K562 (cell line): ENCODE results near the gene GPR107. TPM values are rescaled to one million over a fixed set of nuclear protein-coding genes. Genes with fewer than 3 reads are reported as not detected.

Experiments used
- ATAC-seq: fragments of 200-7000 bp; cut with Tn5 transposase; 3 replicates; pipeline ENCODE4 v1.9.1; 2020; ENCODE audit warnings: moderate library complexity
- BruUV-seq: library from RNA; stranded (reverse); fragments of 400-500 nt; replicated peaks from 2 replicates; lab custom pipeline; 2021; lab: Mats Ljungman, UMichigan
- CTCF ChIA-PET: fragments of 300-600 bp; formaldehyde crosslinking; extraction: SDS; loops from one replicate; lab custom pipeline; 2021; ENCODE audit warnings: low intra/inter-chr PET ratio; lab: Yijun Ruan, JAX
- POLR2A ChIA-PET: fragments of 300-600, 350-650 bp; sonication (Branson Sonifier 250); formaldehyde crosslinking; extraction: SDS; loops from one replicate; lab custom pipeline; 2021; ENCODE audit warnings: antibody characterized with exemption, inconsistent platforms; lab: Yijun Ruan, JAX
- DNase-seq, 4 experiments: peaks; one replicate each; pipeline versions ENCODE4 v3.0.0 to v3.0.0-alpha.2; 2011 to 2018; ENCODE audit warnings: low spot score in 3 of 4, mixed read lengths in 3 of 4; ENCODE audit errors: extremely low read depth in 1 of 4
- FAIRE-seq: peaks from 2 replicates; lab custom pipeline; 2011; peaks lifted over from hg19 to GRCh38; lab: Jason Lieb, UNC
- H2AFZ ChIP-seq: 2 replicates; pipeline ENCODE4 v1.6.0; 2011; ENCODE audit warnings: low read depth, low read length, control low read depth, inconsistent platforms
- H3K27ac ChIP-seq: fragments of 200-600 bp; 3 replicates; pipeline ENCODE4 v1.8.0; 2011; ENCODE audit warnings: low read depth, mild to moderate bottlenecking, control low read depth, inconsistent platforms, low read length, moderate library complexity, mixed read lengths; ENCODE audit errors: extremely low read depth
- H3K27me3 ChIP-seq, 2 experiments: fragments of 300-600 bp in 1 of 2; 2 replicates in 1 of 2; 3 replicates in 1 of 2; pipeline versions ENCODE4 v1.6.0 to v1.8.0; 2011; ENCODE audit warnings: inconsistent platforms in 2 of 2, low read length in 2 of 2, mild to moderate bottlenecking in 1 of 2, mixed read lengths in 1 of 2, moderate library complexity in 1 of 2; ENCODE audit not compliant: control insufficient read depth in 2 of 2, insufficient read depth in 2 of 2
- H3K36me3 ChIP-seq: fragments of 300-600 bp; 3 replicates; pipeline ENCODE4 v1.8.0; 2011; ENCODE audit warnings: mild to moderate bottlenecking, low read length, inconsistent platforms; ENCODE audit not compliant: control insufficient read depth, insufficient read depth
- H3K4me1 ChIP-seq, 2 experiments: fragments of 200-600 bp in 1 of 2; replicated peaks in 1 of 2; 2 replicates in 1 of 2; 3 replicates in 1 of 2; pipeline versions ENCODE4 v1.5.1 to v1.8.0; 2011; ENCODE audit warnings: inconsistent platforms in 2 of 2, low read length in 2 of 2, mild to moderate bottlenecking in 1 of 2, mixed read lengths in 1 of 2, moderate library complexity in 1 of 2; ENCODE audit not compliant: control insufficient read depth in 2 of 2, insufficient read depth in 2 of 2
- H3K4me2 ChIP-seq: 2 replicates; pipeline ENCODE4 v1.6.1; 2011; ENCODE audit warnings: low read length, control low read depth, inconsistent platforms, mixed read lengths; ENCODE audit not compliant: insufficient read depth
- H3K4me3 ChIP-seq: fragments of 200-600 bp; sonication (generic), shearing (Covaris generic); 2 replicates; pipeline ENCODE4 v1.5.1; 2016; ENCODE audit warnings: control low read depth, inconsistent platforms
- H3K79me2 ChIP-seq: fragments of 200-600 bp; 3 replicates; pipeline ENCODE4 v1.8.0; 2011; ENCODE audit warnings: low read length, inconsistent platforms; ENCODE audit not compliant: control insufficient read depth, insufficient read depth
- H3K9ac ChIP-seq, 2 experiments: 2 replicates each; pipeline versions ENCODE4 v1.6.0 to v1.6.1; 2011; ENCODE audit warnings: low read depth in 2 of 2, low read length in 2 of 2, control low read depth in 1 of 2, inconsistent platforms in 1 of 2, mild to moderate bottlenecking in 1 of 2, mixed read lengths in 1 of 2; ENCODE audit not compliant: insufficient read depth in 1 of 2
- H3K9me1 ChIP-seq: one replicate; pipeline ENCODE4 v1.6.0; 2011; ENCODE audit warnings: inconsistent platforms, mild to moderate bottlenecking, low read length, moderate library complexity; ENCODE audit not compliant: control insufficient read depth, insufficient read depth
- H3K9me3 ChIP-seq: replicated peaks from 2 replicates; pipeline ENCODE4 v1.5.1; 2011; ENCODE audit warnings: low read depth, low read length, inconsistent platforms; ENCODE audit not compliant: control insufficient read depth, insufficient read depth
- H4K20me1 ChIP-seq: replicated peaks from 2 replicates; pipeline ENCODE4 v1.6.1; 2011; ENCODE audit warnings: low read length, inconsistent platforms, mixed read lengths; ENCODE audit not compliant: control insufficient read depth, insufficient read depth
- CBX2 ChIP-seq: fragments of 200-600 bp; sonication (generic); IDR thresholded peaks from one replicate; pipeline ENCODE4 v1.6.1; 2012; ENCODE audit warnings: mild to moderate bottlenecking, low read length, inconsistent platforms; ENCODE audit not compliant: insufficient read depth, poor library complexity, severe bottlenecking
- CBX8 ChIP-seq: fragments of 200-600 bp; sonication (generic); IDR thresholded peaks from 2 replicates; pipeline ENCODE4 v1.6.1; 2012; ENCODE audit warnings: borderline replicate concordance, mixed run types, low read depth, mild to moderate bottlenecking, moderate library complexity, mixed read lengths, low read length, control low read depth, inconsistent platforms; ENCODE audit not compliant: poor library complexity, severe bottlenecking; ENCODE audit errors: extremely low read depth
- NRF1 ChIP-seq, 2 experiments: fragments of 450-650 bp; IDR thresholded peaks in 1 of 2; conservative IDR thresholded peaks in 1 of 2; 2 replicates each; pipeline ENCODE4 v1.6.1; 2014; ENCODE audit warnings: mild to moderate bottlenecking in 2 of 2
- SRSF3 ChIP-seq: fragments of 200-400 bp; formaldehyde crosslinking; IDR thresholded peaks from 2 replicates; pipeline ENCODE4 v1.6.1; 2016; ENCODE audit warnings: mild to moderate bottlenecking, low read length, moderate library complexity; ENCODE audit not compliant: insufficient read depth
- ZEB2 ChIP-seq: fragments of 450-650 bp; IDR thresholded peaks from 2 replicates; pipeline ENCODE4 v1.6.1; 2016
- ZFP1 ChIP-seq: fragments of 450-650 bp; formaldehyde crosslinking; IDR thresholded peaks from 2 replicates; pipeline ENCODE4 v1.4.0; 2020; ENCODE audit warnings: mild to moderate bottlenecking, mixed read lengths
- WGBS: fragments of 100-300 bp; shearing (Covaris generic); methylation state at CpG from one replicate; pipeline ENCODE4 v1.1.6; 2016; ENCODE audit warnings: low coverage, mixed read lengths; ENCODE audit not compliant: insufficient coverage; ENCODE audit errors: missing lambda C conversion rate; 5-methylcytosine and 5-hydroxymethylcytosine counted together
- in situ Hi-C: fragments of 300-500 bp; cut with MboI; formaldehyde crosslinking; loops from 4 replicates; pipeline ENCODE4 v1.15.0; 2018; ENCODE audit warnings: inconsistent platforms, mixed read lengths
- intact Hi-C: fragments of 100-400 bp; cut with micrococcal nuclease; formaldehyde crosslinking; loops from 2 replicates; pipeline ENCODE4 v1.14.2; 2022
- polyA plus RNA-seq, 8 experiments: library from polyadenylated mRNA; depleted of rRNA in 4 of 8; stranded (reverse) in 5 of 8; unstranded in 3 of 8; fragments of >200 nt; fragmentation: Nextera tagmentation in 2 of 8; fragmentation: Illumina TruSeq in 1 of 8; extraction: Ambion mirVana in 2 of 8; extraction: Trizol in 1 of 8; gene quantifications; 2 replicates each; pipeline versions ENCODE4 v1.2.1 to v1.2.3, GENCODE V29; 2011 to 2014; ENCODE audit warnings: inconsistent platforms in 1 of 8, missing spikeins in 1 of 8
- total RNA-seq, 7 experiments: library from RNA; depleted of rRNA in 6 of 7; stranded (reverse); fragments of >200 nt in 6 of 7; fragmentation: Illumina TruSeq in 2 of 7; extraction: Trizol in 2 of 7; gene quantifications; 2 replicates each; pipeline versions ENCODE4 v1.2.1 to v1.2.3, GENCODE V29; 2011 to 2021; ENCODE audit warnings: low replicate concordance in 1 of 7
- TF ChIP-seq, protein P1 (sequence below): sonication (generic); formaldehyde crosslinking; IDR thresholded peaks from 2 replicates; pipeline ENCODE4 v1.8.0; 2022; ENCODE audit warnings: missing genetic modification reagents, mild to moderate bottlenecking, borderline replicate concordance
- TF ChIP-seq, protein P2 (sequence below): sonication (generic); formaldehyde crosslinking; IDR thresholded peaks from 2 replicates; pipeline ENCODE4 v1.8.1; 2023; ENCODE audit warnings: mild to moderate bottlenecking, missing genetic modification reagents

The GPR107 gene
- total and polyA plus RNA-seq, 9 of the 15 experiments (the other 6 are each of a cell fraction or from before 2014, with no cell fraction given) = 3.2 to 34.6 (median 14.4) TPM

DNA sequence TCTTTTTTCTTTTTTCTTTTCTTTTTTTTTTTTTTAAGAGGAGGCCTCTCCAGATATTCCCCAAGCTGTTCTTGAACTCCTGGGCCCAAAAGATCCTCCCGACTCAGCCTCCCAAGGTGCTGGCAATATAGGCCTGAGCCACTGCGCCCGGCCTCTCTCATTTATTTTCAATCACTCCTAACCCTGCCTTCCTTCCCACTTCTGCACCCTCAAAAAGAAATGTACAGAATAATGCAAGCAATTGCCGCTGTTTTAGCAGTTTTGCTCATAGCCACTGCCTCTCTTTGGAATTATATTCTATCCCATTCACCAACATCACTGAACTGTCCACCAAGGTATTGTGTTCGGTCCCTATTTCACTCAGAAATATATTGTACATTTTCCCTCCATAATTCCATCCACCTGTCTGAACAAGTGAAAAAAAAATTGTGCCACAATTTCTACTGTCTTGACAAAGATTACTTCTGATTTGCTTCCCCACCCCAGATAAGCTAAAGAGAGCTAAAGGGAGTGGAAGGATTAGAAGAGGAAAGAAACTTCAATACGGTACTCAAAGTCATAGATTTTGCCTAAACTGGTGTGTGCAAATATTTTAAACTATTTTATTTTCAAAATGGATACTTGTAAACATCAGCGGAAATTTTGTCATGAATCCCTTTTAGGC is 12.6 kb upstream of the GPR107 start:
- Histone ChIP-seq H2AFZ (no peak overlapping the region), H3K9me3 (no peaks in the 10 kb centered on the region), H4K20me1 (no peaks in the 10 kb centered on the region; the same call in 1 of the 2 replicates), H3K9me1 (no peaks in the 10 kb centered on the region), H3K4me2 (no peak overlapping the region), H3K36me3 (no peaks in the 10 kb centered on the region), H3K79me2 (no peaks in the 10 kb centered on the region; the same call in 2 of the 3 replicates), H3K4me1 (peaks cover 25 to 32% of the 10 kb centered on the region in 2 experiments), H3K27me3 (peaks cover 5 to 12% of the 10 kb centered on the region in 2 experiments; a peak in 3 of 5 replicates), H3K27ac (no peak overlapping the region), H3K9ac (no peak overlapping the region), H3K4me3 (no peak overlapping the region)
- DNase-seq (no peak), ATAC-seq (no peak), FAIRE-seq (no peak)
- no TSS peak for BruUV-seq
- POLR2A ChIA-PET = interaction anchor here (0.8 to 1.0 kb wide), 3 partner anchors 12 to 180 kb away, joined by 3 to 4 read pairs (median 4); no protein-coding TSS in a partner anchor
- CTCF ChIA-PET = interaction anchor here (0.5 kb wide), 1 partner anchor 399 kb away, joined by 3 read pairs; the partner anchor contains the start of gene ASB6
- 79% methylated on average over 7 of the region's 7 CpGs for WGBS
- TF ChIP-seq, protein P1, sequence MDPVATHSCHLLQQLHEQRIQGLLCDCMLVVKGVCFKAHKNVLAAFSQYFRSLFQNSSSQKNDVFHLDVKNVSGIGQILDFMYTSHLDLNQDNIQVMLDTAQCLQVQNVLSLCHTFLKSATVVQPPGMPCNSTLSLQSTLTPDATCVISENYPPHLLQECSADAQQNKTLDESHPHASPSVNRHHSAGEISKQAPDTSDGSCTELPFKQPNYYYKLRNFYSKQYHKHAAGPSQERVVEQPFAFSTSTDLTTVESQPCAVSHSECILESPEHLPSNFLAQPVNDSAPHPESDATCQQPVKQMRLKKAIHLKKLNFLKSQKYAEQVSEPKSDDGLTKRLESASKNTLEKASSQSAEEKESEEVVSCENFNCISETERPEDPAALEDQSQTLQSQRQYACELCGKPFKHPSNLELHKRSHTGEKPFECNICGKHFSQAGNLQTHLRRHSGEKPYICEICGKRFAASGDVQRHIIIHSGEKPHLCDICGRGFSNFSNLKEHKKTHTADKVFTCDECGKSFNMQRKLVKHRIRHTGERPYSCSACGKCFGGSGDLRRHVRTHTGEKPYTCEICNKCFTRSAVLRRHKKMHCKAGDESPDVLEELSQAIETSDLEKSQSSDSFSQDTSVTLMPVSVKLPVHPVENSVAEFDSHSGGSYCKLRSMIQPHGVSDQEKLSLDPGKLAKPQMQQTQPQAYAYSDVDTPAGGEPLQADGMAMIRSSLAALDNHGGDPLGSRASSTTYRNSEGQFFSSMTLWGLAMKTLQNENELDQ (CRISPR knock-in tag) = no peak
- peak; percentile 93 for TF ChIP-seq CBX2
- TF ChIP-seq, protein P2, sequence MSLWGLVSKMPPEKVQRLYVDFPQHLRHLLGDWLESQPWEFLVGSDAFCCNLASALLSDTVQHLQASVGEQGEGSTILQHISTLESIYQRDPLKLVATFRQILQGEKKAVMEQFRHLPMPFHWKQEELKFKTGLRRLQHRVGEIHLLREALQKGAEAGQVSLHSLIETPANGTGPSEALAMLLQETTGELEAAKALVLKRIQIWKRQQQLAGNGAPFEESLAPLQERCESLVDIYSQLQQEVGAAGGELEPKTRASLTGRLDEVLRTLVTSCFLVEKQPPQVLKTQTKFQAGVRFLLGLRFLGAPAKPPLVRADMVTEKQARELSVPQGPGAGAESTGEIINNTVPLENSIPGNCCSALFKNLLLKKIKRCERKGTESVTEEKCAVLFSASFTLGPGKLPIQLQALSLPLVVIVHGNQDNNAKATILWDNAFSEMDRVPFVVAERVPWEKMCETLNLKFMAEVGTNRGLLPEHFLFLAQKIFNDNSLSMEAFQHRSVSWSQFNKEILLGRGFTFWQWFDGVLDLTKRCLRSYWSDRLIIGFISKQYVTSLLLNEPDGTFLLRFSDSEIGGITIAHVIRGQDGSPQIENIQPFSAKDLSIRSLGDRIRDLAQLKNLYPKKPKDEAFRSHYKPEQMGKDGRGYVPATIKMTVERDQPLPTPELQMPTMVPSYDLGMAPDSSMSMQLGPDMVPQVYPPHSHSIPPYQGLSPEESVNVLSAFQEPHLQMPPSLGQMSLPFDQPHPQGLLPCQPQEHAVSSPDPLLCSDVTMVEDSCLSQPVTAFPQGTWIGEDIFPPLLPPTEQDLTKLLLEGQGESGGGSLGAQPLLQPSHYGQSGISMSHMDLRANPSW (CRISPR knock-in tag) = no peak
- no peak for TF ChIP-seq ZEB2
- no peak for TF ChIP-seq SRSF3
- TF ChIP-seq ZFP1 = no peak
- peak; percentile 47 for TF ChIP-seq CBX8
- no peak for TF ChIP-seq NRF1 (conservative IDR thresholded peaks at IDR 0.05 in 1 of 2, IDR thresholded peaks at IDR 0.05 in 1 of 2)
- in situ Hi-C loops = no loop called here
- intact Hi-C loops = no loop called here
